ENCODE results near the gene WSCD2.

GRCh38 chr12:108162207-108162606 is 33.1 kb downstream of the WSCD2 start:
- TF ChIP-seq MAZ (IDR thresholded peaks at IDR 0.05; ENCODE audit: borderline replicate concordance, low read depth, low read length) (no peak), CTCF (conservative IDR thresholded peaks at IDR 0.05; ENCODE audit: low read depth, low read length) (no peak), USF2 (IDR thresholded peaks at IDR 0.05; ENCODE audit: low read depth, low read length) (no peak), POLR2A (IDR thresholded peaks at IDR 0.05; ENCODE audit: low read depth, low read length) (no peak), RAD21 (IDR thresholded peaks at IDR 0.05; ENCODE audit: low read length) (no peak), CEBPB (IDR thresholded peaks at IDR 0.05; ENCODE audit: low read depth, low read length) (no peak), CHD1 (IDR thresholded peaks at IDR 0.05; ENCODE audit: low read depth, low read length) (no peak), FOS (IDR thresholded peaks at IDR 0.05; ENCODE audit: low read depth, low read length) (no peak), RFX5 (IDR thresholded peaks at IDR 0.05; ENCODE audit: low read depth, low read length) (no peak), BHLHE40 (IDR thresholded peaks at IDR 0.05; ENCODE audit: low read depth, low read length) (no peak)
- TF ChIP-seq, protein P1, sequence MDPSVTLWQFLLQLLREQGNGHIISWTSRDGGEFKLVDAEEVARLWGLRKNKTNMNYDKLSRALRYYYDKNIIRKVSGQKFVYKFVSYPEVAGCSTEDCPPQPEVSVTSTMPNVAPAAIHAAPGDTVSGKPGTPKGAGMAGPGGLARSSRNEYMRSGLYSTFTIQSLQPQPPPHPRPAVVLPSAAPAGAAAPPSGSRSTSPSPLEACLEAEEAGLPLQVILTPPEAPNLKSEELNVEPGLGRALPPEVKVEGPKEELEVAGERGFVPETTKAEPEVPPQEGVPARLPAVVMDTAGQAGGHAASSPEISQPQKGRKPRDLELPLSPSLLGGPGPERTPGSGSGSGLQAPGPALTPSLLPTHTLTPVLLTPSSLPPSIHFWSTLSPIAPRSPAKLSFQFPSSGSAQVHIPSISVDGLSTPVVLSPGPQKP (IDR thresholded peaks at IDR 0.05; ENCODE audit: borderline replicate concordance, low read depth, low read length), result no peak

All from IMR-90 (cell line).